Small intestine (tissue), 7 donors: ENCODE data around the gene PAX8. TPM values are rescaled to one million over a fixed set of nuclear protein-coding genes. Genes with fewer than 3 reads are reported as not detected.
A peak's percentile ranks its signal among the peaks of the same experiment; 100 is the strongest.

Source experiments
- DNase-seq, 2 donors: peaks; one replicate each; pipeline versions ENCODE4 v3.0.0 to v3.0.0-alpha.2; 2013
- FAIRE-seq: peaks from 2 replicates; lab custom pipeline; 2012; peaks lifted over from hg19 to GRCh38; lab: Jason Lieb, UNC
- H3K27ac ChIP-seq, 3 donors: one replicate each; pipeline ENCODE4 v1.5.1; 2013; ENCODE audit warnings: low read length in 2 of 3, mild to moderate bottlenecking in 2 of 3, control low read depth in 1 of 3, inconsistent platforms in 1 of 3, low read depth in 1 of 3, moderate library complexity in 1 of 3
- H3K27me3 ChIP-seq, 3 donors: one replicate each; pipeline ENCODE4 v1.6.1; 2013; ENCODE audit warnings: low read length in 3 of 3, inconsistent platforms in 1 of 3; ENCODE audit not compliant: control insufficient read depth in 3 of 3, insufficient read depth in 3 of 3
- H3K36me3 ChIP-seq, 3 donors: one replicate each; pipeline ENCODE4 v1.6.1; 2013; ENCODE audit warnings: low read length in 3 of 3, inconsistent platforms in 1 of 3, low read depth in 1 of 3, mild to moderate bottlenecking in 1 of 3, moderate library complexity in 1 of 3; ENCODE audit not compliant: control insufficient read depth in 3 of 3, insufficient read depth in 2 of 3
- H3K4me1 ChIP-seq, 3 donors: one replicate each; pipeline ENCODE4 v1.6.1; 2013; ENCODE audit warnings: low read length in 2 of 3, inconsistent platforms in 1 of 3, low read depth in 1 of 3, mild to moderate bottlenecking in 1 of 3, moderate library complexity in 1 of 3; ENCODE audit not compliant: control insufficient read depth in 3 of 3, insufficient read depth in 2 of 3
- H3K4me3 ChIP-seq, 3 donors: one replicate each; pipeline ENCODE4 v1.5.1; 2013; ENCODE audit warnings: low read length in 3 of 3, control low read depth in 1 of 3, inconsistent platforms in 1 of 3, low read depth in 1 of 3, mild to moderate bottlenecking in 1 of 3, moderate library complexity in 1 of 3
- H3K9me3 ChIP-seq, 2 donors: one replicate each; pipeline ENCODE4 v1.6.1; 2013; ENCODE audit warnings: low read depth in 1 of 2, low read length in 1 of 2; ENCODE audit not compliant: control insufficient read depth in 2 of 2, insufficient read depth in 1 of 2
- WGBS, 3 donors: extraction: QIAGEN DNeasy Blood & Tissue Kit; methylation state at CpG; one replicate each; pipeline ENCODE4 v1.1.7; 2013; 5-methylcytosine and 5-hydroxymethylcytosine counted together
- polyA plus RNA-seq, 4 donors: library from polyadenylated mRNA; stranded (reverse) in 3 of 4; unstranded in 1 of 4; fragments of 200-250 nt in 3 of 4; fragments of 120-200 nt in 1 of 4; gene quantifications; one replicate each; pipeline versions ENCODE4 v1.2.1 to v1.2.3, GENCODE V29; 2013
- donor health status: healthy with polysubstance abuse.
- donor health status: control.
- donor health status: control.
- donor health status: Bipolar disorder and iron deficiency.
- donor health status: healthy.

The PAX8 gene
- polyA plus RNA-seq, 4 donors, result 0.45 to 5.5 (median 2.5) TPM

DNA sequence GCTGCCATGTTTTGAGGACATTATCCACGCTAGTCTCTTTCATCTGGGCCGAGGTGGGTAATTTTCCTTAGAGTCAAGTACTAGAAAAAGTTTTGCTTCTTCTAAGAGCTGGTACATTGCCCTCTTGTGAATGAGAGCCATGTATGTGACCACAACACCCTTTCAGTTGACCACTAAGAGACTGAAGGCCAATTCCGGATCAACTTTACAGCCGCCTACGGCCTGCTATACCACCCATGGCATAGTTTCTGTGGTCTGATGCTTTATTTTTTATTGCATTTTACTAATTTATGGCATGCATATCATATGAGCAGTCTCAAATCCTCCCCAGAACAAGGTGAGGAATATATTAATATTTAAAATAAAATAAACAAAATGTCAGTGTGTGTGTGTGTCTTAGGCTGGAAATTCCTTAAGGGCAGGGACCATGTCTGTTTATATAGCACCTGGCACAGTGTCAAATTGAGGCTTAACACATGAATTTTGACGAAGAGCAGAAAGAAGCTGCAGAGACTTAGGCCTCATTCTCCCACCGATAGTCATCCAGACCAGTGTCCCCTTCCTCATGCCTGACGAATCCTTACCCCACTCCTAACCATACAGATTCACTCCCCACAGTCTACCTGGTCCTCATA lies 69.6 kb downstream of the PAX8 start:
- Histone ChIP-seq H3K27ac (no peak overlapping the region), H3K27me3 (no peaks in the 10 kb centered on the region), H3K4me1 (peaks cover 0 to 9% (median 5%) of the 10 kb centered on the region in 3 donors), H3K36me3 (peaks cover 0 to 8% (median 0%) of the 10 kb centered on the region in 3 donors), H3K9me3 (no peaks in the 10 kb centered on the region), H3K4me3 (no peak overlapping the region)
- WGBS, 3 donors, result 73 to 81% (median 78%) methylated on average over 8 of the region's 8 CpGs
- FAIRE-seq (no peak), DNase-seq (no peak)

DNA sequence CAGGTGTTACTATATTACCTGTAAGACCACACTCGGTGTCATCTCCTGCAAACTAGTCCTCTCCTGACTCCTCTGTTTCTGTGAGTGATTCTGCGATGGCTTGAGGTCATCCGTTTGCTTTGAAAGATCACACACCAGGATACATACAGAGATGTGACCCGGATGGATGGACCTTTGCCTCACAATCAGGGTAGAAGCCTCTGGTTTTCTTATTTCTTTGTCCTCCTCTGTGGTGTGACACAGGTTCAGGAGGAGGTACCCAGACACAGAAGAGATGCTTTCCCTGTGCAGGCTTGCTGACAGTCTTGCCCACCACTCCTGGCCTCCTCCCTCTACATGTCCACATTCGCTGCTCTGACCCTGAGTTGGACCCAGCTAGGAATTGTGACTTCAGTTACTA lies 70.3 kb downstream of the PAX8 start:
- no peaks in the 10 kb centered on the region for H3K9me3 ChIP-seq
- H3K27ac ChIP-seq, result no peak overlapping the region
- FAIRE-seq (no peak), DNase-seq (no peak)
- no peaks in the 10 kb centered on the region for H3K27me3 ChIP-seq
- no peak overlapping the region for H3K4me3 ChIP-seq
- WGBS, 3 donors, result 94 to 96% (median 96%) methylated on average over 5 of the region's 5 CpGs
- peaks cover 0 to 9% (median 5%) of the 10 kb centered on the region in 3 donors for H3K4me1 ChIP-seq
- H3K36me3 ChIP-seq, result peaks cover 0 to 14% (median 0%) of the 10 kb centered on the region in 3 donors

DNA sequence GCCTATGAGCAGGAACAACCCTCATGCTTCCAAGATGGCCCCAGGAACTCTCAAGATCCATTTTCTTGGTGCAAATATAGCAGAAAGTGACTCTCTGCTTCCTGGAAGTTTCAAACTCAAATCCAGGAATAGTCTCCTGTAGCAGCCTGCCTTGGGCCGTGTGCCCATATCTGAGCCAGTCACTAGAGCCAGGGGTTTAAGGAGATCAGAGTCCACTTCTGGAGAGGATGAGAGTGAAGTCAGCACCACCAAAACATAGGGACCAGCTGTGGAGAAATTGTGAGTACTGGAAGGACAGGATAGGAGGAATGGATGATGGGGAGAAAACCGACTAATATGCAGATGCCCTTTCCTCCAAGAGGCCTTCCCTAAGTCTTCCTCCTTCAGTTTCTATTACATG lies 71.7 kb downstream of the PAX8 start:
- no peak for FAIRE-seq
- no peak for DNase-seq
- Histone ChIP-seq H3K9me3 (no peaks in the 10 kb centered on the region), H3K4me3 (no peak overlapping the region), H3K27ac (peak overlapping the region in 1 of 3 donors; percentile 9), H3K4me1 (peaks cover 0 to 6% (median 3%) of the 10 kb centered on the region in 3 donors), H3K27me3 (no peaks in the 10 kb centered on the region), H3K36me3 (peaks cover 0 to 24% (median 0%) of the 10 kb centered on the region in 3 donors)
- 45 to 75% (median 69%) methylated on average over 2 of the region's 2 CpGs for WGBS, 3 donors

GRCh38 chr2:113206251-113206650 lies 72.5 kb downstream of the PAX8 start:
- Histone ChIP-seq H3K27ac (peak overlapping the region in 1 of 3 donors; percentile 22), H3K4me3 (no peak overlapping the region), H3K36me3 (peaks cover 0 to 31% (median 0%) of the 10 kb centered on the region in 3 donors), H3K27me3 (no peaks in the 10 kb centered on the region), H3K4me1 (peaks cover 0 to 10% (median 0%) of the 10 kb centered on the region in 3 donors), H3K9me3 (no peaks in the 10 kb centered on the region)
- DNase-seq (peak in 1 of 2 donors; percentile 80), FAIRE-seq (no peak)
- WGBS, 3 donors, result 9 to 65% (median 27%) methylated on average over 6 of the region's 6 CpGs

DNA sequence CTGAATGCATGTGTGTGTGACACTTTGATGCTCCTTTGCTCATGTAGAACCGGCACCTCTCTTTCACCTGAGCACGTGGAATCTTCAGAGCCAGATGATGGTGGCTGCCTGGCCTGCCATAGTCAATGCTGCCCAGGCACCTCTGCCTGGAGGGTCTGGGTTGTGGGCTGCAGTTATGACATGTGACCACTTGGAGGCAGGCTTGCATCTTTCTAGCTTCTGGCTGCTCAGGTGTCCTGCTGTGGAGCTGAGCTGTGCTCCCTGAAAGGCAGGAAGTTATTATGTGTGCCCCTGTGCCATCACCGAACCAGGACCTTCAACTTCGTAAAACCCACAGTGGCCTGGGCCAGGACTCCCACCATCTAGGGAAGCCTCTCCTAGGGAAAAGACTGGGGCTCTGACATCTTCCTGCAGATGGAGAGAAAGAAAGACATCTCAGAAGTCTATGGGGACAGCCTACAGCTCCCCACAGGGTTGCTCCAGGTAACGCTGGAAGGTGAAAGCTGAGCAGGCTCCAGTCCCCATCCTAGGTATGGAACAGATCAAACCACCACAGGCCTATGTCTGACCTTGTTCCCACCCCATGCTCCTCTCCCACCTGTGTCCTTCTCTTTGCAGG lies 74.7 kb downstream of the PAX8 start:
- WGBS, 3 donors, result 2 to 27% (median 13%) methylated on average over 5 of the region's 5 CpGs
- no peak for FAIRE-seq

GRCh38 chr2:113203217-113203530 lies 75.5 kb downstream of the PAX8 start:
- H3K27ac ChIP-seq, result no peak overlapping the region
- H3K36me3 ChIP-seq, result peaks cover 0 to 42% (median 0%) of the 10 kb centered on the region in 3 donors
- DNase-seq (no peak), FAIRE-seq (no peak)
- no peak overlapping the region for H3K4me3 ChIP-seq
- H3K9me3 ChIP-seq, result no peaks in the 10 kb centered on the region
- H3K4me1 ChIP-seq, result peaks cover 0 to 22% (median 0%) of the 10 kb centered on the region in 3 donors
- H3K27me3 ChIP-seq, result no peaks in the 10 kb centered on the region

More for the DNA sequence above, 74.7 kb downstream of the PAX8 start:
- Histone ChIP-seq H3K4me3 (no peak overlapping the region), H3K36me3 (peaks cover 0 to 42% (median 0%) of the 10 kb centered on the region in 3 donors), H3K27me3 (no peaks in the 10 kb centered on the region), H3K9me3 (no peaks in the 10 kb centered on the region), H3K4me1 (peaks cover 0 to 22% (median 0%) of the 10 kb centered on the region in 3 donors), H3K27ac (peak overlapping the region in 2 of 3 donors; percentile 15 to 25)
- peak; percentile 83 to 86 for DNase-seq

- FAIRE-seq, result no peak
- Histone ChIP-seq H3K27ac (no peak overlapping the region), H3K9me3 (no peaks in the 10 kb centered on the region), H3K4me1 (peaks cover 0 to 22% (median 0%) of the 10 kb centered on the region in 3 donors), H3K27me3 (no peaks in the 10 kb centered on the region), H3K4me3 (no peak overlapping the region), H3K36me3 (peaks cover 0 to 46% (median 0%) of the 10 kb centered on the region in 3 donors)
- no peak for DNase-seq
- WGBS, 3 donors, result 68 to 74% (median 73%) methylated on average over 13 of the region's 13 CpGs
Observed at GRCh38 chr2:113202305-113203216, 76.2 kb downstream of the PAX8 start.
